CD4-positive, alpha-beta T cell treated with Interleukin-15 for 1 hour (primary cell): ENCODE data around the gene APPL2.

Experiments
- DNase-seq: peaks from one replicate; pipeline ENCODE4 v3.0.0-alpha.2; 2020

The APPL2 gene, protein sequence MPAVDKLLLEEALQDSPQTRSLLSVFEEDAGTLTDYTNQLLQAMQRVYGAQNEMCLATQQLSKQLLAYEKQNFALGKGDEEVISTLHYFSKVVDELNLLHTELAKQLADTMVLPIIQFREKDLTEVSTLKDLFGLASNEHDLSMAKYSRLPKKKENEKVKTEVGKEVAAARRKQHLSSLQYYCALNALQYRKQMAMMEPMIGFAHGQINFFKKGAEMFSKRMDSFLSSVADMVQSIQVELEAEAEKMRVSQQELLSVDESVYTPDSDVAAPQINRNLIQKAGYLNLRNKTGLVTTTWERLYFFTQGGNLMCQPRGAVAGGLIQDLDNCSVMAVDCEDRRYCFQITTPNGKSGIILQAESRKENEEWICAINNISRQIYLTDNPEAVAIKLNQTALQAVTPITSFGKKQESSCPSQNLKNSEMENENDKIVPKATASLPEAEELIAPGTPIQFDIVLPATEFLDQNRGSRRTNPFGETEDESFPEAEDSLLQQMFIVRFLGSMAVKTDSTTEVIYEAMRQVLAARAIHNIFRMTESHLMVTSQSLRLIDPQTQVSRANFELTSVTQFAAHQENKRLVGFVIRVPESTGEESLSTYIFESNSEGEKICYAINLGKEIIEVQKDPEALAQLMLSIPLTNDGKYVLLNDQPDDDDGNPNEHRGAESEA

DNA sequence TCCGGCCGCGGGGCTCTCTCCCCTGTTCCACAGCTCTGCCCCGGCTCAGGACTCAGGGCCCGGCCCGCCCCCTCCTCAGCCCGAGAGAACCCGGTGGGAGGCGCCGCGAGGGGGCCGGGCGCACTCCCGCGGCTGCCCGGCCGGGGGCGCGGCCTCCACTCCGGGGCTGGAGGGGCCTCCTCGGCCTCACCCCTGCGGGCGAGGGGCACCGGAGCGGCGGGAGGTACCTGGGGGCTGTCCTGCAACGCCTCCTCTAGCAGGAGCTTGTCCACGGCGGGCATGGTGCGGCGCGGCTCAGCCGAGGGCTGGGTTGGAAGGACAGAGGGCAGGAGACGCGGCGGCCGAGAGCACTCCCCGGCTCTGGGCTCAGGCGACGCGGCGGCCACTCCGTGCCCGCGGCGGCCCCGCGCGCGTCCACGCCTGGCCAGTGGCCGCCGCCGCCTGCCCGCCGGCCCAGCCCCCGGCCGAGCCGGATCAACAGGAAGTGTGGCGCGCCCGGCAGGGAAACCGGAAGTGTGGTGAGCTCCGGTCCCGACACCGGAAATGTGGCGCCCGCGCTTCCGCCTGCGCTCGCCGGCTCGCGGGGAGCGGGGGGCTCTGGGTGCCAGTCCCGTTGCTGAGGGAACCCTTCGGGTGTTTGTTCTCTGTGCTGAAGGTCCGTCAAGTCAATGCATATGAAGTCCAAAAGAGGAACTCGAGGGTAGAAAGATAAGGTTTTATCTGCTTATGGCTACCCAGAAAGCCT, at the start of gene APPL2:
Gene APPL2 (minus strand): TSS at position 443 of the 745 bp plus-strand sequence. CDS start 162 bp downstream, at position 281.
- DNase-seq: peak; percentile 90

DNA sequence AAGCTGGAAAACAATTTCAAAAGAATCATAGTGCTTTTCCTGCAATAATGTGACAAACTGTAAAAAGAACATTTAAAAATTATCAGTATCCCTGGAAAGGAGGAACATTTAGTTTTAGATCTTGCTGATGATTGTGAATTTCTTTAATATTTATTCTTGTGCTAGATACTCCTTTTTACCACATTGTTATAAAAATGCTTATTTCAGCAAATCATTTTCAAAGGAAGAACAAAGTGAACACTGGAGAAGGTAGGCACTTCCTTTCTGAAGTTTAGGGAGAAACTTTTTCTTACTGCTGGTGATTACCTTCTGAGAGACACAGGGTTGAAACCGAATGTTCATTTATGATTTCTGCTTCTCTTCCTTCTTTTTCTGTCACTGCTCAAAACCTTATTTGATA, 49.4 kb upstream of the APPL2 start:
- DNase-seq: no peak

DNA sequence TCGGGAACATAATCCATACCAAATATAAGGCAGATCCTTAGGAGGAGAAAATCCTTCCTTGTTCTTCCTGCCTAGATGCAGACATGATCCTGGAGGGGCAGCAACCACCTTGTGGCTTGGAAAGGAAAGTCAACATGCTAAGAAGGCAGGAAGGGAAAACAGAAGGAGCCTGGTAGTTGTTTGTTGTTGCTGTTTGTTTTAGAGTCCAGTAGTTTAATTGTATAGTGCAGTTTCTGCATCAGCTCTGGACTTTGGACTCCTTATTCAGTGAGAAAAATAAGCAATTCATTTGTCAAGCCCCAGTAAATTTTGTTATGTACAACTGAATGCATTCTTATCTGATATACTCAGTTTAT, 45.7 kb upstream of the APPL2 start:
- DNase-seq: no peak

DNA sequence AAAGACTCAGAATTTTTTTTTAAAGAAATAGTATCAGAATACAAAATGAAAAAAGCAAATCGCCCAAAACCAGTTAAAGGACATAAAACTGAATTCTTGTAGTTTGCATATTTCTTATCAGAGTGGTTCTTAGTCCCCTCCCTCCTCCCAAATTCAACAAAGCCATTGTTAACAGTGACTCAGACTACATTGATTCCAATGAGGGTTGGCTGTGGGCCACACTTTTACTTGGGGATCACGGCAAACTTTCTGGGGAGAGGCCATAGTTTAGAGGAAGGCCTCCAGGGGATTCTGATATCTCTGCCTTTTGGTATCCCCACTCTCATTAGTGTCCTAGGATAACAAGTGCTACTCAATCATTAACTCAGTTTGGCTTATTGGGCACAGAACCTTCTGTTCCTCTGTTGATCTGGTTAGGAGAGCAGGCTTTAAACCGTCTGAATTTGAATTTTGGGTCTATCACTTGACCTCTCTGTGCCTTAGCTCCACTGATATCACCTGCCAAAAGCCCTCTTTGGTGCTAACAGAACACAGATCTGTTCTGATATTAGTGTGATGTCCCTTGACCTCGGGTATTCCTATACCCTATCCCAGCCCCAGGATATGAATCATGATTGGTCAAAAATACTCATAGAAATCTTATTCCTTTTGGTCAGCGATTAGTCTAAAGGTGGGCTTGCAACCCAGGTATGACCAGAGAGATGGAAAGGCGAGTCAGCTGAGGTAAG, 45.2 kb upstream of the APPL2 start:
- DNase-seq: no peak

DNA sequence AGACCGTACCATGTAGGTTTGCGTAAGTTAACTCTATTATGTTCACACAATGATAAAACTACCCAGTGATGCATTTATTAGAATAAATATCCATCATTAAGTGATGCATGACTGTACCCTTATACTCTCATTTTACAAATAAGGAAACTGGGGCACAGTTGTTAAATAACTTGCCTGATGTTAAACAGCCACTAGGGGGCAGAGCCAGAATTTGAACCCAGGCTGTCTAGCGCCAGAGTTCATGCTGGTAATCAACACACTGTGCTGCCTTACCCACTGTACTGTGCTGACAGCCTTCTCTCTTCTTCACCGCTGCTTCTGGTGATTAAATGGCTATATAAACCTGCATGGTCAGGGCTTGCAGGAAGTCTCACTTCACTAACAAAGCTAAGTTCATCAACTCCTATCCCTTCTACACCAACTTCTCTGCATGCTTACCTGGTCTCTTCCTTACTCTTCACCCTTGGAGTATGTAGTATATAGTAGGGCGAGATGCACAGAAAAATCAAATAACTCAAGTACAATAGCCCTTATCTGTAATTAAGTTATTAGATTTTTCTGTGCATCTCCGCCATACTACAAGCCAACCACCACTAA, 43.6 kb upstream of the APPL2 start:
- DNase-seq: peak; percentile 34

DNA sequence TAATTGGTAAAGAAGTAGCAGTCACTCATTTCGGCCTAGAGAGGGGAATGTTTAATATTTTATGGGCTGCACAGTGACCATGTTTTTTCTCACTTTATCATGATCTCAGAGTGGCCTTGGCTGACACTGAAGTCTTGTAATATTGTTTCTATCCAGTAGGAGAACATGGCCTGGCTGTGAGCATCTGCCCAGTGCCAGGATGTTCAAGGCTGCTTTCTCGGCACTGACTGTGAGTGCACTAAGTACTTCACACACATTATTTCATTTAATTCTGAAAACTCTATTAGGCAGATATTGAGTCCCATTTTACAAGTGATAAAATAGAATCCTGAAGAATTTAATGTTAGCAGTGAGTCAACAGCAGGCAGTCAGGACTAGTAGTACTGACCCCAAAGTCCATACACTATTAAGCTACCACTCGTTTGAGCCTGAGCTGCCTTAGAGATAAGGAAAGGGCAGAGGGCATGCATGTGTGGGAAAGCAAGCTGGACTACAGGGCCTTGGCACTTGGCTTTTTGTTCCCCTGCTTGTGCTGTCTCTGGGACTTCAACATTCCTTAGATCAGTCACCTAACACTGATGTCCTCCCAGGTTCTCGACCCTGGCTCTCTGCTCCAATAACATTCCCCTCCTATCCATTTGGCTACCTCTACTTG, 42.2 kb upstream of the APPL2 start:
- no peak for DNase-seq

DNA sequence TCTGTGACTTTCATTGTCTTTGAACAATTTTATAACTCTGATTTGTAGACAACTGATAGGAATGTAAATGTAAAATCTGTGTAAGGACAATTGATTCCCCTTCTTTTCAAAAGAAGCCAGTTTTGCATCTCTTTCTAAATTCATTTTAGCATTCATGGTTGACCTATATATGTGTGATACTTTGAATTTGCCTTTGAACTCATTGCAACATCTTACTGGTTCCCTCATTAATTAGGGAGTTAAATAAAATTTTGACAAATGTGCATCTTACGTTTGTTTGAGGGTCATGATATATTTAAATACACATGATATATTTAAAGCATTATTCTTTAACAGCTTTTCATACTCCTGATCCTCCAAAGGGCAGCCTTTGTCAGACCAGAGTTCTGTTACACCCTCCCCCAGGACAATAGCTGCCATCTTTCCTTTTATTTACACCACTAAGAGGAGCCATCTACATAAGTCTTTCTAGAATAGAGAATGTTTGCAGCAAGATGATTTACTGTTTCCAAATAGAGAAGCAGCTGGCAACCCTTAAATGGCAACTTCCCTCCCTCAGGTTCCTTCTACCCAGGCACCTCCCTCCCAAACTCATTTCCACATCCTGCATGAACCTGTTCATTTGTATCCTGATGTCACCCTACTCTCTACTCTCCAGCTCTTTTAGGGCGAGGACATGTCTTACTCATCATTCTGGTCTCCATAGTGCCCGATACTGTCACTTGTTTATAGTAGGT, 40.2 kb upstream of the APPL2 start:
- DNase-seq: no peak

DNA sequence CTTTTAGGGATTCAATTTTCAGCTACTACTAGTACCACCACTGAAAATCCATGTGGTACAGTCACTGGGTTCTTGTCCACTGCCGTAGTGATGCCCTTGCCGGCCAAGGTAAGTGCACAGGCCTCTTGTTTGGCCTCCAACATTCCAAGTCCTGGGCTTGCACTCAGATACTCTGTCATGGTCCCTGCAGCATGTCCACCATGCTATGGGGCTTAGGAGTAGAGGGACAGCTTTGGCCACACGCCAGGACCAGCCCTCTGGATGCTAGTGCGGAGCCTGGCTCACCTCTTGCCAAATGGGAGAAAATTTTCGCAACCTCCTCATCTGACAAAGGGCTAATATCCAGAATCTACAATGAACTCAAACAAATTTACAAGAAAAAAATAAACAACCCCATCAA, 38.6 kb upstream of the APPL2 start:
- DNase-seq: no peak

DNA sequence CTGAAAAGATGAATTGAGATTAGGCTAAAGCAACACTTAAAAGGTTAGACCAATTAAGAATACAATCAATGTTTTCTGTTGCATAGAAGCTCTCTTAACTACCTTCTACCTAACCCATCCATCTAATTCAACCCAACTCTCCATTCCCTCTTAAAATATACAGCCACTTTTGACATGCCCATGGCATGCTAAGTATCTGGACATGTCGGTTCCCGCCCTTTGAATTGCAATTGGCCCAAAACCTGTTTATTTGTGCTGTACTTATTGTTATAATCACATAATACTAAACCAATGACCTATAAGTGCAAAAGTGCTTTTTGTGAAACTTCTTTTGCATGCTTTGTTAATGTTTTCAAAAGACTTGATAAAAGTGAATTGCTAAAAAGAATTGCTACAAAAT, 37.6 kb upstream of the APPL2 start:
- DNase-seq: no peak

DNA sequence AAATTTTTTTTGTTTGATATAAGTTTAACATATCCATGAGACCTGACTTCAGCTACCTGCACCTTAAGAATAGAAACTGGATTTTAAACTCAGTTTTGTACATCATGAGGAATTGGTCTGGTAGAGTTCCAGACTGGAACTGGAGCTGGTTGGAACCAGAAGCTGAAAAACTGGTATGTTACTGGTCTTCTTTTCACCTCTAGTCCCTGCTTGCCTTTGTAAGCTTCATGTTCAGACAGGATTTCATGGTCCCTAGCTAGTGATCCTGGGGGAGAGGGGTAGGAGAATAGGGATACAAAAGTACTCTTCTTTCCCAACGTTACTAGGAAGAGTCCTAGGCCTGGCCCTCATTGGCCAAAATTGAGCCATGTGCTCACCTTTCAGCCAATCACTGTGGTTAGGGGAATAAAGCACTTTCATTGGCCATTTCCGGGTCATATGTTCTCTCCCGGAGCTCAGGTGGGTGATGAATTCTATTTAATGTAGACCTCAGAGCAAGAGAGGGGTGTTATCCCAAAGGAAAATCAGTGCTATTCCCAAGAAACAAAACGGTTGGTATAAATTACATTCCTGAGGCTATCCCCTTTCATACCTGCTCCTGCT, 36.9 kb upstream of the APPL2 start:
- no peak for DNase-seq

DNA sequence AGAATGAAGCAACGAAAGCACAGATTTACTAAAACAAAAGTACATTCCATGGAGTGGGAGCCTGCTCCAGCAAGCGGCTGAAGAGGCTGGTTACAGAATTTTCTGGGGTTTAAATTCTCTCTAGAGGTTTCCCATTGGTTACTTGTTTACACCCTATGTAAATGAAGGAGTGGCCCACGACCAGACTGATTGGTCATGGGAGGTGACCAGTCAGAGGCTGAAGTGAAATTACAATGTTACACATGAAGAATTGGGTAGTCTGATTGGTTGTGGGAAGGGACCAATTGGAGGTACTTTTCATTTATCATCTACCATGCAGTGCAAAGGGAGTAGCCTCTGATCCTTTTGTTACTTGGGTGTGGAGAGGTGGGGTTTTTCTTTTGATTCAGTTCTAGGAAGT, 36.2 kb upstream of the APPL2 start:
- DNase-seq: no peak

DNA sequence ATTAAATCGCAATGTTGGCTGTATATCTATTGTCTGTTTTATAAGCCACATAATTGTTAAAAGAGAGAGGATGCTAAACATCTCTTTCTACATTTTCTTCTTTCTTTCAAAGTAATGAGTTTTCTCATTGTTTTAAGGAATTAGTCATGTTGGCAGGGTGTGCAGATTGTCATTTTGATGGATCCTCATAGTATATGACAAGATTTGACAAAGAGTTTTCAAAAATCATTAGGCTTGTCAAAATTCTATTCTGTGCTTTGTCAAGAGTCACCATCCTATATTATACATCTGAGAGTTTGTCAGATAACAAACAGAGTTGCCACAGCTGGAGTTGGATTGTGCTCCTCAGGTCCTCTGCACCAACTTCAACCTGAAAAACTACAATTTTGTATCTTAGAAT, 35.4 kb upstream of the APPL2 start:
- DNase-seq: no peak

DNA sequence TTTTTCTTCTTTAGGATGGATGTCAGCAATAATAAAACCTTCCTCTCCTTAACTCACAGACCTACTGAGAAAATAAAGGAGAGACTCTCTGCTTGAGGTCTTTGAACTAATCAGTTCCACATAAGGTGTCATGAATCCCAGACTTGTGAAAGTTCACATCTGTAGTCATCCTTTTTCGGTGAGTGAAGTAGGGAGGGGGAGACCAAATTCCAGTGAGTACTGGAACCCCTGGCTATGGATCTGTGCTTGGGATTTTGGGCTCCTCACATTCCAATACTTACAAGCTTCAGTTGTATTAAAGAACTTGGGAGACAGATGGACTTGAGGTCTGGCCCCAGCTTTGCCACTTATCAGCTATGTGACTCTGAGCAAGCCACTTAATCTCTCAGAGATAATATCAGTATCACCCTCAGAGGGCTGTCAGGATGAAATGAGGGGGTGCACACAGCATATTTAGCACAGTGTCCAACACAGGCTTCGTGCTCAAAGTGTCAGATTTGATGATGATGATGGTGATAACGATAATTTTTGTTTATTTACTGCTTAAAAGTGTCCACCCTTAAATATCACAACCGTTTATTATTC, 34.8 kb upstream of the APPL2 start:
- DNase-seq: no peak

DNA sequence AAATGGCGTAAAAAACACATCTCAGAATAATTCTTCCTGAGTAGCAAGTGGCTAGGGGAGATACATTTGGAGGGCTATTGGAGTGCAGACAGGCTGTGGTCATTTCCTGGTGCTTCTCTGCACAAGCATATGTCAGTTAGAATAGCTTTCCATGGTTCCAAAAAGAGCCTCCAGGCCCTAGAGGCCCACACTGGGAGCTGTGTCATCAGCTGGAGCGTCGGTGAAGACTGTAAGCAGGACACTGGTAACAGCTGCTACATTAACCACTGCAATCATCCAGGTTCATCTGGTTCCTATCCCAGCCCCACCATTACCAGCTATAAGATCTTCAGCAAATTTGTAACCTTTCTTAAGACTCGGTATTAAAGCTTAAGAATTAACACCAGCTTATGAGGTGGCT, 31.7 kb upstream of the APPL2 start:
- DNase-seq: no peak

DNA sequence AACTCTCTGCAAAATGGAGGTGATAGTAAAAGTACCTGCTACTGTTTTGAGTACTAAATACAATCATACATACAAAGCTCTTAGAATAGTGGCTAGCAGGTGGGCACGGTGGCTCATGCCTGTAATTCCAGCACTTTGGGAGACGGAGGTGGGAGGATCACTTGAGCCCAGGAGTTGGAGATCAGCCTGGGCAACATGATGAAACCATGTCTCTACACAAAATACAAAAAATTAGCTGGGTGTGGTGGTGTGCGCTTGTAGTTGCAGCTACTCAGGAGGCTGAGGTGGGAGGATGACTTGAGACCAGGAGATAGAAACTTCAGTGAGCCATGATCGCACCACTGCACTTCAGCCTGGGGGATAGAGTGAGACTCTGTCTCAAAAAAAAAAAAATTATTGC, 28.8 kb upstream of the APPL2 start:
- DNase-seq: no peak

DNA sequence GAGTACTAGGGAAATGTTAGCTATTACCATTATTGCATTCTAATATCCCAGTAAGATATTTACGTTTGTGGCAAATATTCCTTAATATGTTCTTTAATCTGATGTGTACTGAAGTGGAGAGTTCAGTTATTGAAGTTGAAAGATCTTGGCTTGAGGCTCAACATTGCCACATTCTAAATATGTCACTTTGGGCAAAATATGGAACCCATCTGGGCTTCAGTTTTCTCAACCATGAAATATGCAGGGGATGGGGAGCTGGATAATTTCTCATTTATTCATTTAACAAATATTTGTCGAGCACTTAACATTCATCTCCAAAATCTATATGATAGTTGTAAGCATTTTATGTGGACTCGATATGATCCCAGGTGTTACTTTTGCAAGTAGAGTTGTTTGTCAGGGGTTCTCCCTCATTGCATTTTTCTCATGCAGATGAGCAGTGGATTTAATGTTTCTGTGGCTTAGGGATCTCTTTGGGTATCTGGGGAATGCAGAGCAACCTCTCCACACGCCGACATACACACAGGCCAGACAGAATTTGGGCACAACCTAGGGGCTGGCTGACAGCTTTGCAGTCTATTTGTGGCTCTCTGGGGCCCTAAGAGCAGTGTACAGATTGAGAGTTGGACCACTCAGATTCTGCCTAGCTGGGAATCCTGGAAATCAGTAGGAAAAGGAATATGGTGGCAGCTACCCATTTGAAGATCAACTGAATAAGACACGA, 26.6 kb upstream of the APPL2 start:
- DNase-seq: no peak

DNA sequence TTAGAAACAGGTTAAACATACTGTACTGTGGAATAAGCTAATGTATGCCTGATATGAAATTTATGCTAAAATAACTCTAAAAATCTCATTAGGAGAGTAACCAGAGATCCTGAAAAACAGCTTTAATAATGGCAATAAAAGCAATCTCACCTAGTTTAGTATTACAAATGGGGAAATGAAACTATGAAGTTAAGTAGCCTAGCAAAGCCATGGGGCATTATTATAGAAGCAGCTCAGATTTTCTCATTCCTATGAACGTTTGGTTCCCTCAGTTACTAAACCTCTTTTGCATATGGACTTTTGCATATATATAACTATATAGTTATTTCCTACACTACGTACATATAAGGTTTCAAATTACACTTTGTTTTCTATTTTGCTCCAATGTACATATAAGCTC, 25.0 kb upstream of the APPL2 start:
- no peak for DNase-seq

DNA sequence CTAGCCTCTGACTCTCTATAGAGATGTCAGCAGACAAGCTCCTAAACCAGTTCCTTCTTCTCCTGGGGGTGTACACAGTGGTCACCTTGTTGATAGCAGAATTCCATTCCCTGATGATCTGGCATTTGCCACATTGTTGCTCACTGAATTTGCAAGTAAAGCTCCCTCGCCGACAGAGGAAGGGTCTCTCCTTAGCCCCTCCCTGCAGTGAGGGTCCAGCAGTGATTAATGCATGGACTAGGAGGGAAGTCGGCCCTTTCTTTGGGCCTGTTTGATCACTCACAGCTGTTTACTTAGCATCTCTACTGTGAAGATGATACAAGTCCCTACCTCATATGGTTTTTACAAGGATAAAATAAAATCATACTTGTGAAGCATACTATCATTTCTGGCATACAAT, 23.3 kb upstream of the APPL2 start:
- no peak for DNase-seq

DNA sequence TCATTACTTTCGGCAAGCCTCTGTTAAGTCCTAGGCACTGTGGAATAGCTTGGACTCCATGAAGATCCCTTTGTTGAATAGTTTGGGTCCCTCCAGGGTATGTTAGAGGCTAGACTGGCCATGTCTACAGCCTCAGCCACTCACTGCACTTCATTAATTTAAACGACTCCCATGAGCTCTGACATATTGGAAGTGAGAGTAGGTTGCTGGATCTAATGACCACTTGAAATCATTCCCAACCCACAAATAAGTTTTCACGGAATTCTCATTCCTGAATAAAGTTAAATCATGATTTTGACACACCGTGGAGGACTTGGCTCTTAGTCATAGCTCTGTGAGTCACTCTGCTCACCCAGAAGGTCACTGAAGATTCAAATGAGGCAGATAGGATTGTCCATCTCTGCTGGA, 21.4 kb upstream of the APPL2 start:
- no peak for DNase-seq

DNA sequence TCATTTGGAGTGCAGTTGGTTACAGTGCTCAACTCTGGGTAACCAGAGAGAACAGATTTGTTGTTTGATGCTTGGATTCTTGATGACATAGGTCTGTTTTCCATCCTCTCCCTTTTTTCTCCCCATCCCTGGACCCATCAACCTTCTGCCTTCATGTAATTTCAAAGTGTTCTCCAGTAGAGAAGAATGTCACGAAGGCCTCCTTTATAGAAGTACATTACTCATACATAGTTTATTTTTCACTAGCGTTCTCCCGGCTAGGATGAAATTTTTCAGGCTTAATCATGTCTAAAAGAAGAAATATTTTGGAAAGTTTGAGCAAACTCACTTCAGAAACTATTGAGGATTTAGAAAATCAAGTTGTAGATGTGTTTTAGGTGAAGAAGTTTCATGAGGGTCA, 20.9 kb upstream of the APPL2 start:
- no peak for DNase-seq
